ENCODE measurements around the gene CACNA1C. TPM values are rescaled to one million over a fixed set of nuclear protein-coding genes. Genes with fewer than 3 reads are reported as not detected.

CACNA1C gene
- total and polyA plus RNA-seq, 2 donors: 0.71 TPM

DNA sequence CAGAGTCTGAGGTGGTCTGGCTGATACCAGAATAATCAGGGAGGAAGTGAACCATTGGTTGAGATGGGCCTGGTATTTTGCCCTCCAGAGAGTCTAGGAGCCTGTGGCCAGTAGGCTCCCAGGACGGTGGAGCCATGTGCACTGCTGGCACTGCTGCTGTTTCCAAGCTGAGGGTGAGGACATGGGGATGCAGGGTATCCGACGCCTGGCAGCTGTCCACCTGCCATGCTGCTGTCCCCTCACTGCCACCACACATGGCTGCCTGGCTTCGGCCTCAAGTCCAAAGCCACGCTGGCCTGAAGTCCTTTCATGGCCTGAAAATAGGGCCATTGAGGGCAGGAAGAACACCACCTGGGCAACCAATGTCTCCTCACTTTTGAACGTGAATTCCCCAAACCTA lies 8.6 kb downstream of the CACNA1C start:
- Histone ChIP-seq H3K27ac (ENCODE audit: low read depth in 1 of 2, low read length in 1 of 2) (no peak overlapping the region), H3K9me3 (ENCODE audit: control insufficient read depth in 2 of 2, insufficient read depth in 1 of 2, low read length in 1 of 2) (no peaks in the 10 kb centered on the region), H3K4me3 (ENCODE audit: low read length in 2 of 2) (no peak overlapping the region), H3K27me3 (ENCODE audit: control insufficient read depth in 2 of 2, insufficient read depth in 1 of 2, low read length in 1 of 2) (peaks cover 6 to 14% of the 10 kb centered on the region in 2 donors), H3K4me1 (ENCODE audit: control insufficient read depth in 2 of 2, insufficient read depth in 2 of 2, low read length in 2 of 2) (peaks cover 5 to 6% of the 10 kb centered on the region in 2 donors), H3K36me3 (ENCODE audit: control insufficient read depth in 2 of 2, insufficient read depth in 2 of 2, low read length in 1 of 2) (no peaks in the 10 kb centered on the region)
- DNase-seq (ENCODE audit: low read depth in 6 of 9, low spot score in 9 of 9): no peak
- WGBS: 98% methylated on average over 6 of the region's 6 CpGs

DNA sequence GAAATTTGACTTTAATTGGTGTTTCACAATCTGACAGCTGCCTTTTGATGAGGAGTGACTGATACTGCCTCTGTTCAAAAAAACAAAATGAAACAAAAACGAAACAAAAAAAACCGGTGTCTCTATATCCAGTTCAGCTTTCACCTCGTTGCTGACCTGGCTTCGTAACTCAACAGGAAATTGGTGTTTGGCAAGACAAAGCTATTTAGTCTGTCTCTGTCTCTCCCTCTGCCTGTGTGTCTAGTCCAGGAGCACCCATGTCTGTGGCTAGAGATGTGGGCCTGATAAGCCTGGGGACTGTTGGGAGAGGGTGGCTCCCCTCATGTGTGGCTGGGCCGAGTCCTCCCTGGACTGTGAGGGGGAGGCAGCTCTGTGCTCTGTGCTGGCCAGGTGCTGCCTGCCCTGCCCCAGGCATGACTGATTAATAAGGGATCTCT lies 11.3 kb downstream of the CACNA1C start:
- peak overlapping the region; percentile 71 to 76 for H3K27ac ChIP-seq (ENCODE audit: low read depth in 1 of 2, low read length in 1 of 2)
- H3K27me3 ChIP-seq (ENCODE audit: control insufficient read depth in 2 of 2, insufficient read depth in 1 of 2, low read length in 1 of 2): peaks cover 0 to under 1% of the 10 kb centered on the region in 2 donors
- DNase-seq (ENCODE audit: low read depth in 6 of 9, low spot score in 9 of 9): peak in 3 of 9 donors; percentile 8 to 55 (median 15)
- WGBS: 5% methylated on average over 5 of the region's 5 CpGs
- peaks cover 5 to 6% of the 10 kb centered on the region in 2 donors for H3K4me1 ChIP-seq (ENCODE audit: control insufficient read depth in 2 of 2, insufficient read depth in 2 of 2, low read length in 2 of 2)
- H3K36me3 ChIP-seq (ENCODE audit: control insufficient read depth in 2 of 2, insufficient read depth in 2 of 2, low read length in 1 of 2): no peaks in the 10 kb centered on the region
- H3K4me3 ChIP-seq (ENCODE audit: low read length in 2 of 2): no peak overlapping the region
- no peaks in the 10 kb centered on the region for H3K9me3 ChIP-seq (ENCODE audit: control insufficient read depth in 2 of 2, insufficient read depth in 1 of 2, low read length in 1 of 2)

DNA sequence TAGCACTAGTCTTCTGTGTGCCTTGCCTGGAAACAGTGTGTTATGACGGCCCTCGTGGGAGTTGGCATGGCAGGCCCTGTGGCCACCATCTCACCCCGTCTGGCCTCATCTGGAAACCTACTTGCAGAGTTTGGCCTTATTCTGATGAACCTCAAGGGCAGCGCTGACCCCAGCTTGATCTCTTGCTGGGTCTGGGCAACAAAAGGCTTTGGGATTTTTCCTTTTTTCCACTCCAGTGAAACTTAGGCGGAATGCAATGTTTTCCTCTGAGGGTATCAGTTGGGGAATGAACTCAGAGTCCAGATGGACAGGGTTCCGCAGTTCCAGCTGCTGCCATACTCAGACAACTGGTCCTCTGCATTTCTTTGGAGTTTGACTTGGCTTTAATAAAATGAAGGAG lies 15.9 kb downstream of the CACNA1C start:
- peaks cover 0 to 4% of the 10 kb centered on the region in 2 donors for H3K9me3 ChIP-seq (ENCODE audit: control insufficient read depth in 2 of 2, insufficient read depth in 1 of 2, low read length in 1 of 2)
- WGBS: 97% methylated on average over 6 of the region's 6 CpGs

DNA sequence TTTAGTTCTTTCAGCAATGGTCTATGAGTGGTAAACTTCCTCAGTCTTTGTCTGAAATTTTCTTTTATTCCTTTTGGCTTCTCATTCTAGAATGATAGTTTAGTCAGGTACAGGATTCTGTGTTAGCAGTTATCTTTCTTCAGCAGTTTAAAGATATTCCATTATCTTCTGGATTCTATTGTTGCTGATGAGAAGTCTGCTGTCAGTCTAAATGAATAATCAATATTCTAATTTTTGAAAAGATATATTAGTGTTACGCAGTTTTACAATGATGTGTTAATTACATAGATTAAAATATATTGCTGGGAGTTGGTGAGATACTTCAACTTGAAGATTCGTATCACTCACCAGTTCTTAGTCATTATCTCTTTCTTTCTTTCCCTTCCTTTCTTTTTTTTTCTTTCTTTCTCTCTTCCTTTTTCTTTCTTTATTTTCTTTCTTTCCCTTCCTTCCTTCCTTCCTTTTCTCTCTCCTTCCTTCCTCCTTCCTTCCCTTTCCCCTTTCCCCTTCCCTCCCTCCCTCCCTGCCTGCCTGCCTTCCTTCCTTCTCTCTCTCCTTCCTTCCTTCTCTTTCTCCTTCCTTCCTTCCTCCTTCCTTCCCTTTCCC lies 17.8 kb downstream of the CACNA1C start:
- H3K4me3 ChIP-seq (ENCODE audit: low read length in 2 of 2): no peak overlapping the region
- no peak overlapping the region for H3K27ac ChIP-seq (ENCODE audit: low read depth in 1 of 2, low read length in 1 of 2)
- peaks cover 0 to 4% of the 10 kb centered on the region in 2 donors for H3K9me3 ChIP-seq (ENCODE audit: control insufficient read depth in 2 of 2, insufficient read depth in 1 of 2, low read length in 1 of 2)

More for the DNA sequence above, 15.9 kb downstream of the CACNA1C start:
- DNase-seq (ENCODE audit: low read depth in 6 of 9, low spot score in 9 of 9): no peak
- Histone ChIP-seq H3K4me3 (ENCODE audit: low read length in 2 of 2) (no peak overlapping the region), H3K4me1 (ENCODE audit: control insufficient read depth in 2 of 2, insufficient read depth in 2 of 2, low read length in 2 of 2) (peaks cover 5 to 6% of the 10 kb centered on the region in 2 donors), H3K36me3 (ENCODE audit: control insufficient read depth in 2 of 2, insufficient read depth in 2 of 2, low read length in 1 of 2) (no peaks in the 10 kb centered on the region), H3K27me3 (ENCODE audit: control insufficient read depth in 2 of 2, insufficient read depth in 1 of 2, low read length in 1 of 2) (no peaks in the 10 kb centered on the region), H3K27ac (ENCODE audit: low read depth in 1 of 2, low read length in 1 of 2) (no peak overlapping the region)

DNA sequence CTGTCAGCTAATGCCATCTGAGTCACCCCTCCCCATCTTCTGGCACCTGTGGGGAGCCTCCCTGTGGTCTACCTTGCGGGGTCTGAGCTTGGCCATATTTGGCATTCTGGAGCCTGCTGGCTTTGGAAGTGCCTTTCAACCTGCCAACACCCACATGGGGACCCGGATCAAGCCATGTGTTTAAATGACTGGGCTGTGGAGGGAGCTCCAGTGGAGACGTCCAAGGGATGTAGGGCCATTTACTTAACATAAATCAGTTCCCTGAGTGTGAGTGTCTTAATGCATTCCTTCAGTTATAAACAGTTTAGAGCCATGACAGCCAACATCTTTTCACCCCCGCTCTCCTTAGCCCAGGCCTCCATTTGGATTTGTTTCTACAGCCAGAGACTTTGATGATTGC lies 22.0 kb downstream of the CACNA1C start:
- Histone ChIP-seq H3K4me1 (ENCODE audit: control insufficient read depth in 2 of 2, insufficient read depth in 2 of 2, low read length in 2 of 2) (no peaks in the 10 kb centered on the region), H3K36me3 (ENCODE audit: control insufficient read depth in 2 of 2, insufficient read depth in 2 of 2, low read length in 1 of 2) (no peaks in the 10 kb centered on the region), H3K4me3 (ENCODE audit: low read length in 2 of 2) (no peak overlapping the region), H3K27me3 (ENCODE audit: control insufficient read depth in 2 of 2, insufficient read depth in 1 of 2, low read length in 1 of 2) (no peaks in the 10 kb centered on the region), H3K27ac (ENCODE audit: low read depth in 1 of 2, low read length in 1 of 2) (no peak overlapping the region), H3K9me3 (ENCODE audit: control insufficient read depth in 2 of 2, insufficient read depth in 1 of 2, low read length in 1 of 2) (peaks cover 0 to 2% of the 10 kb centered on the region in 2 donors)
- WGBS: 97% methylated on average over 4 of the region's 4 CpGs
- DNase-seq (ENCODE audit: low read depth in 6 of 9, low spot score in 9 of 9): no peak

More for the DNA sequence above, 17.8 kb downstream of the CACNA1C start:
- DNase-seq (ENCODE audit: low read depth in 6 of 9, low spot score in 9 of 9): no peak
- Histone ChIP-seq H3K36me3 (ENCODE audit: control insufficient read depth in 2 of 2, insufficient read depth in 2 of 2, low read length in 1 of 2) (no peaks in the 10 kb centered on the region), H3K27me3 (ENCODE audit: control insufficient read depth in 2 of 2, insufficient read depth in 1 of 2, low read length in 1 of 2) (no peaks in the 10 kb centered on the region), H3K4me1 (ENCODE audit: control insufficient read depth in 2 of 2, insufficient read depth in 2 of 2, low read length in 2 of 2) (no peaks in the 10 kb centered on the region)
- over 99% methylated on average over 2 of the region's 2 CpGs for WGBS

DNA sequence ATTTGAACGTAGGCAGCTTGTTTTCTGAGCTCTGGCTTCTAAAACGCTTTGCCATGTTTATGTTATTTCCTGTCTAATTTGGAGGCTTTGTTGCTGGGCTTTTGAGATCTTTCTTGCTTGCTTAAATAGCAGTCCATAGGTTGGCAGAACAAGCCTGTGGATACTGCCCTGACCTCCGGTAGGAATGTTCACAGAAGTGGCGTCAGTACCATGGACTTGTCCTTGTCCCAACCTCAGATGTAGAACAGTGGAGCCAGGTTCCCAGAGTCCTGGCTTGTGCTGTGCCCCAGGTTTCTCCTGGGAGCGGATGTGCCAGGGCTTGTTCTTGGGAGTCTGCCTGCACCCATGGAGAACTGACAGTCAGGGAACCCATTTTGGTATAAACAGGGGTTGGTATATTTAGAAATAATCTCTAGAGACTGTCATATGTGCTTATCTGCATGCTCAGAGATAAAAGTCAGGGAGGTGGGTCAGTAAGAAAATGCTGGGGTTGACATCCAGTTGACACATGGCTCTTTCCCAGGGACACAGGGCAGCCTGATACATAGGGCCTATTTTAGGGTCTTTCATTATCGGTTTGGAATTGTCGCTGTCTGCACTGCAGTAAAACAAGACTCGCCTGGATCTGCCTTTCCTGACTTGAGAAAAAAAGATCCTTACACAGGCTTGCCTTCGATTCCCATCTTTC lies 22.9 kb downstream of the CACNA1C start:
- Histone ChIP-seq H3K4me3 (ENCODE audit: low read length in 2 of 2) (no peak overlapping the region), H3K27me3 (ENCODE audit: control insufficient read depth in 2 of 2, insufficient read depth in 1 of 2, low read length in 1 of 2) (no peaks in the 10 kb centered on the region), H3K36me3 (ENCODE audit: control insufficient read depth in 2 of 2, insufficient read depth in 2 of 2, low read length in 1 of 2) (no peaks in the 10 kb centered on the region), H3K4me1 (ENCODE audit: control insufficient read depth in 2 of 2, insufficient read depth in 2 of 2, low read length in 2 of 2) (no peaks in the 10 kb centered on the region), H3K9me3 (ENCODE audit: control insufficient read depth in 2 of 2, insufficient read depth in 1 of 2, low read length in 1 of 2) (no peaks in the 10 kb centered on the region), H3K27ac (ENCODE audit: low read depth in 1 of 2, low read length in 1 of 2) (no peak overlapping the region)
- 93% methylated on average over 9 of the region's 9 CpGs for WGBS
- no peak for DNase-seq (ENCODE audit: low read depth in 6 of 9, low spot score in 9 of 9)

DNA sequence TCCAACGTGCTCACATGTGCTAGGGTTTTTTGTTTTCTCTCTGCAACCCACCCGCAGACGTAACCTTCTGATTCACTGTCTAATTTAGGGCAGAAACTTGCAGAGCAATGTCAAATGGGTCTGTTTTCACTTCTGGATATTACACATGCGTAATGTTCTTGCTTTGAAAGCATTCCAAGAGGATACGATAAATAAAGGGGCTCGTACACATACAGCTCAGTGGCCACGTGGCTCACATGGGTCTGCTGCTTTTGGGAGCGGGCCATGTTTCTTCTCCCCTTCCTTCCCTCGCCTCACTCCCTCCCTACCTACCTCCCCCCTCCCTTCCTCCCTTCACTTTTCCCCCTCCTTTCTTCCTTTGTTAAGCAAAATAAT lies 23.4 kb downstream of the CACNA1C start:
- 90% methylated on average over 9 of the region's 9 CpGs for WGBS
- Histone ChIP-seq H3K4me3 (ENCODE audit: low read length in 2 of 2) (no peak overlapping the region), H3K27me3 (ENCODE audit: control insufficient read depth in 2 of 2, insufficient read depth in 1 of 2, low read length in 1 of 2) (no peaks in the 10 kb centered on the region), H3K36me3 (ENCODE audit: control insufficient read depth in 2 of 2, insufficient read depth in 2 of 2, low read length in 1 of 2) (no peaks in the 10 kb centered on the region), H3K27ac (ENCODE audit: low read depth in 1 of 2, low read length in 1 of 2) (no peak overlapping the region), H3K9me3 (ENCODE audit: control insufficient read depth in 2 of 2, insufficient read depth in 1 of 2, low read length in 1 of 2) (no peaks in the 10 kb centered on the region), H3K4me1 (ENCODE audit: control insufficient read depth in 2 of 2, insufficient read depth in 2 of 2, low read length in 2 of 2) (no peaks in the 10 kb centered on the region)
- no peak for DNase-seq (ENCODE audit: low read depth in 6 of 9, low spot score in 9 of 9)

DNA sequence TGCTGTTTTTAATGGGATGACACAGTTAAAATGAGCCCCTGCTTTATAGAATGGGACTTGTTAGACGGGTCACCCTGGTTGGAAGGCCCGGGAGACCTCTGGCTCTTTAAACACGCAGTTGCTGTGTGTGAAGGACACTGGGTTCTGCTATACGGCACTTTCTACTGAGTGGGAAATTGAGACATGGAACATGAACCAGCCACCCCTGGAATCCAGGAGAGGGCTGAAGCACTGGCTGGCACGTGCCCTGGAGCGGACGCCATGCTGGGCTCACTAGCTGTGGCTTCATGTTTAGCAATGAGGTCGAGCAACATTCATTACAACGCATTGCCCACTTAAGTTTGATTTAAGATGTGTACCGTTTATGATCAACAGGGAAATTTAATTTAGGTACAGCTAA lies 23.9 kb downstream of the CACNA1C start:
- H3K27ac ChIP-seq (ENCODE audit: low read depth in 1 of 2, low read length in 1 of 2): no peak overlapping the region
- H3K27me3 ChIP-seq (ENCODE audit: control insufficient read depth in 2 of 2, insufficient read depth in 1 of 2, low read length in 1 of 2): no peaks in the 10 kb centered on the region
- H3K9me3 ChIP-seq (ENCODE audit: control insufficient read depth in 2 of 2, insufficient read depth in 1 of 2, low read length in 1 of 2): no peaks in the 10 kb centered on the region
- DNase-seq (ENCODE audit: low read depth in 6 of 9, low spot score in 9 of 9): no peak
- WGBS: 96% methylated on average over 10 of the region's 10 CpGs
- H3K4me3 ChIP-seq (ENCODE audit: low read length in 2 of 2): no peak overlapping the region
- no peaks in the 10 kb centered on the region for H3K4me1 ChIP-seq (ENCODE audit: control insufficient read depth in 2 of 2, insufficient read depth in 2 of 2, low read length in 2 of 2)
- H3K36me3 ChIP-seq (ENCODE audit: control insufficient read depth in 2 of 2, insufficient read depth in 2 of 2, low read length in 1 of 2): no peaks in the 10 kb centered on the region

DNA sequence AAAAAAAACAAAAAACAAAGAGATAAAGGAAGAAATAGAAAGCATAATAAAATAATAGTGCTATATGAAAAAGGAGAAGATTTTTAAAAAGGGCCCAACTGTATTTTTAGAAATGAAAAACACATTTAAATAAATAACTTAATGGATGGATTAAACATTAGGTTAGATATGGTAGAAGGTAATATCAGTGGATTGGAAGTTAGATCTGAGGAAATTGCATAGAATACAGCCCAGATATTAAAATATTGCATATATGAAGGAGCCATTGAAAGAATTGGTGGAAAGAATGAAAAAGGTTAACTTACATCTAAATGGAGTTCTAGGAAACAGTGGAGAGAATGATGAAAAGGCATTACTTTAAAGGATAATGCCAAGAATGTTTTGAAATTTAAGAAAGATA lies 27.8 kb downstream of the CACNA1C start:
- no peak for DNase-seq (ENCODE audit: low read depth in 6 of 9, low spot score in 9 of 9)
- Histone ChIP-seq H3K27ac (ENCODE audit: low read depth in 1 of 2, low read length in 1 of 2) (no peak overlapping the region), H3K36me3 (ENCODE audit: control insufficient read depth in 2 of 2, insufficient read depth in 2 of 2, low read length in 1 of 2) (no peaks in the 10 kb centered on the region), H3K4me3 (ENCODE audit: low read length in 2 of 2) (no peak overlapping the region), H3K4me1 (ENCODE audit: control insufficient read depth in 2 of 2, insufficient read depth in 2 of 2, low read length in 2 of 2) (no peaks in the 10 kb centered on the region), H3K27me3 (ENCODE audit: control insufficient read depth in 2 of 2, insufficient read depth in 1 of 2, low read length in 1 of 2) (no peaks in the 10 kb centered on the region), H3K9me3 (ENCODE audit: control insufficient read depth in 2 of 2, insufficient read depth in 1 of 2, low read length in 1 of 2) (no peaks in the 10 kb centered on the region)

Data from thymus (tissue), 11 donors.